ENCODE data around the gene MAPK4.

The MAPK4 gene

DNA sequence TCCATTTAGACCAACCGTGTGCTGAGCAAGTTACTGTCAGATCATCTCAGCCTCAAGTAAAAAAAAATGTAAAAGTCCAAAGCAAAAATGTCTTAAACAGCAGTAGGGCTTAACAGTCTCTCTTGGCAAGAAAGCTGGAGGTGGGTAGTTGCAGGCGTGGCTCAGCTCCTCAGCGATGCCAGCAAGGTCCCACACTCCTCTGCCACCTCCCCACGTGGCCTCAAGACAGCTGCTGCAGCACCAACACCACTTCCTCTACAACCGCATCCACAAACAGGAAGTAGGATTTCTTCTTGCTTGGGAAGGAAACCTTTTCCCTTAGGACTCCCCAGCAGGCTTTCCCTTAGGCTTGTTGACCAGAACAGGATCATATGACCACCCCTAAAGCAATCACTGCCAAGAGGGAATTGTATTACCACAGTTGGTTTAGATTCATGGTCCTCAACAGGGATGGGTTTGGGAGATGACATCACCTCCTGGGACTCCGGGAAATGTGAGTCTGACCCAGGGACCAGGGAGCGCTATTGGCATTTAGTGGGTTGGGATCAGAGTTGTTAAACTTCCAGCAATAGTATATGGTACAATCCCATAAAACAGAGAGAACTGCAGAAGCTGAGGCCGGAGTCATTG, 97.1 kb downstream of the MAPK4 start:
- Histone ChIP-seq H2AFZ (ENCODE audit: low read depth, low read length) (no peak overlapping the region), H3K4me3 (ENCODE audit: low read length) (no peak overlapping the region), H3K27ac (ENCODE audit: low read length) (no peak overlapping the region), H3K4me1 (ENCODE audit: low read length) (no peaks in the 10 kb centered on the region), H4K20me1 (ENCODE audit: insufficient read depth, low read length) (no peaks in the 10 kb centered on the region), H3K4me2 (ENCODE audit: low read length) (no peak overlapping the region), H3K9me3 (ENCODE audit: insufficient read depth, low read length) (no peaks in the 10 kb centered on the region), H3K79me2 (ENCODE audit: low read length) (no peaks in the 10 kb centered on the region), H3K9ac (ENCODE audit: low read length) (no peak overlapping the region), H3K27me3 (ENCODE audit: low read depth, low read length) (peaks cover 23% of the 10 kb centered on the region), H3K36me3 (replicated peaks; ENCODE audit: low read depth, low read length) (no peaks in the 10 kb centered on the region)
- TF ChIP-seq, protein P1, sequence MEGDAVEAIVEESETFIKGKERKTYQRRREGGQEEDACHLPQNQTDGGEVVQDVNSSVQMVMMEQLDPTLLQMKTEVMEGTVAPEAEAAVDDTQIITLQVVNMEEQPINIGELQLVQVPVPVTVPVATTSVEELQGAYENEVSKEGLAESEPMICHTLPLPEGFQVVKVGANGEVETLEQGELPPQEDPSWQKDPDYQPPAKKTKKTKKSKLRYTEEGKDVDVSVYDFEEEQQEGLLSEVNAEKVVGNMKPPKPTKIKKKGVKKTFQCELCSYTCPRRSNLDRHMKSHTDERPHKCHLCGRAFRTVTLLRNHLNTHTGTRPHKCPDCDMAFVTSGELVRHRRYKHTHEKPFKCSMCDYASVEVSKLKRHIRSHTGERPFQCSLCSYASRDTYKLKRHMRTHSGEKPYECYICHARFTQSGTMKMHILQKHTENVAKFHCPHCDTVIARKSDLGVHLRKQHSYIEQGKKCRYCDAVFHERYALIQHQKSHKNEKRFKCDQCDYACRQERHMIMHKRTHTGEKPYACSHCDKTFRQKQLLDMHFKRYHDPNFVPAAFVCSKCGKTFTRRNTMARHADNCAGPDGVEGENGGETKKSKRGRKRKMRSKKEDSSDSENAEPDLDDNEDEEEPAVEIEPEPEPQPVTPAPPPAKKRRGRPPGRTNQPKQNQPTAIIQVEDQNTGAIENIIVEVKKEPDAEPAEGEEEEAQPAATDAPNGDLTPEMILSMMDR (IDR thresholded peaks at IDR 0.05; ENCODE audit: low read depth, low read length) = no peak
- TF ChIP-seq EZH2phosphoT487 (IDR thresholded peaks at IDR 0.05; ENCODE audit: low read depth) = no peak

DNA sequence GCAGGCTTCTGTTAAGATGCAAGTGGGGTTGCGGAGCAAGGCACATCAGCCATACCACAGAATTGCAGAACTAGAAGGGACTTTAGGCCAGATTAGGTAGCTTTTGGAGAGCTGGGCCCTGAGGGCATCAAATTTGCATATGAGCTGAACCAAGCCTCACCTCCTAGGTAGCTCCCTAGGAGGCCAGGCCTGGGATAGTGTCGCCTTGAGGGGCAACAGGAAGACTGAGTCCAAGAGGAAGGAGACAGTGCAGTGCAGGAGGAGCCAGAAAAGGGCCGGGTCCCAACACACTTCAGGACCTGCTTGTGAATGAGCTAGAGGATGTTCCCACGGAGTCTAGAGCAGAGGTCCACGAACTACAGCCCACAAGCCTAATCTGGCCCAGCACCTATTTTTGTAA, 98.7 kb downstream of the MAPK4 start:
- no peaks in the 10 kb centered on the region for H3K79me2 ChIP-seq (ENCODE audit: low read length)
- H3K4me3 ChIP-seq (ENCODE audit: low read length) = no peak overlapping the region
- H3K4me1 ChIP-seq (ENCODE audit: low read length) = no peaks in the 10 kb centered on the region
- H3K9me3 ChIP-seq (ENCODE audit: insufficient read depth, low read length) = no peaks in the 10 kb centered on the region
- H4K20me1 ChIP-seq (ENCODE audit: insufficient read depth, low read length) = no peaks in the 10 kb centered on the region
- H3K27ac ChIP-seq (ENCODE audit: low read length) = no peak overlapping the region
- no peak overlapping the region for H3K4me2 ChIP-seq (ENCODE audit: low read length)
- peaks cover 27% of the 10 kb centered on the region for H3K27me3 ChIP-seq (ENCODE audit: low read depth, low read length)
- no peak overlapping the region for H3K9ac ChIP-seq (ENCODE audit: low read length)
- H3K36me3 ChIP-seq (replicated peaks; ENCODE audit: low read depth, low read length) = no peaks in the 10 kb centered on the region
- no peak overlapping the region for H2AFZ ChIP-seq (ENCODE audit: low read depth, low read length)
- TF ChIP-seq EZH2phosphoT487 (IDR thresholded peaks at IDR 0.05; ENCODE audit: low read depth) = no peak
- TF ChIP-seq, protein P1 (IDR thresholded peaks at IDR 0.05; ENCODE audit: low read depth, low read length) = no peak

DNA sequence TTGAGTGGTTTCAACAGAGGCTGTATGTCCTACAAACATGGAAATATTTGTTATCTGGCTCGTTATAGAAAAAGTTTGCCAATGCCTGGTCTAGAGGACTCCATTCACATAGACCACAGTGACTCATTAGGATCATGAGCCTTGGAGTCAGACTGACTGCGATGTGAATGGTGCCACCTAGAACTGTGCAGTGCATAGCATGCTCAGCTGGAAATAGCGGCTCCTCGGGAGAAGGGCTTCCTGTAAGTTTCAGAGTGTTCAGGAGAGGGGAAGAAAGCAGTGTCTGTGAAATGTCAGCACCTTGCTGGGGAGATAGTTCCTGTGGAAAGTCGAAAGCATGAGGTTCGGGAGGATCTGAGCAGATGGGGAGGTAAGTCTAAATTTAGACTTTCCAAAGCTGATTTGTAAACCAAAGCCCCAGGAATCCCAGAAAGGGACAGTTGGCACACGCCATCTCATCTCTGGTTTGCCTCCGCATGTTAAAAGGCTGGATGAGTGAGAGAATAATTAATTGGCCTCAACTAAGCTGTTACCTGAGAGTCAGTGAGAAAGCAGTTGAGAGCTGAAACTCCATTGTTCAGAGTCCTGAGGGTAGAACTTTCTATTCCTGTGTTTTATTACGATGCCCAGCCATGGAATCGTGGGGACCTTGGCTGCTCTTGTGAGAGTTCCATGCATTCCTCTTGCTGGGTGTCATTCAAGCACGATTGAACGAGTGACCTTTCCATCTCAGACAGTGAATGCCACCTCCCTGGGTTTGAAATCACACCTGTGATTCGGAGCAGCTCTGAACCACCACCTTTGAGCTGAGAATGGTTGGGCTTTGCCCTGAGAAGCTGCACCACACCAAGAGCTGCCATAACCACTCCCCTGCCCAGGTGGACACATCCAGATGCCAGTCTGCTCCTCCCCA, 99.5 kb downstream of the MAPK4 start:
- H3K9me3 ChIP-seq (ENCODE audit: insufficient read depth, low read length) = no peaks in the 10 kb centered on the region
- H3K79me2 ChIP-seq (ENCODE audit: low read length) = no peaks in the 10 kb centered on the region
- H3K4me3 ChIP-seq (ENCODE audit: low read length) = no peak overlapping the region
- no peaks in the 10 kb centered on the region for H3K36me3 ChIP-seq (replicated peaks; ENCODE audit: low read depth, low read length)
- H2AFZ ChIP-seq (ENCODE audit: low read depth, low read length) = no peak overlapping the region
- H3K4me1 ChIP-seq (ENCODE audit: low read length) = no peaks in the 10 kb centered on the region
- no peak overlapping the region for H3K9ac ChIP-seq (ENCODE audit: low read length)
- peaks cover 31% of the 10 kb centered on the region for H3K27me3 ChIP-seq (ENCODE audit: low read depth, low read length)
- no peak overlapping the region for H3K27ac ChIP-seq (ENCODE audit: low read length)
- no peak overlapping the region for H3K4me2 ChIP-seq (ENCODE audit: low read length)
- TF ChIP-seq, protein P1 (IDR thresholded peaks at IDR 0.05; ENCODE audit: low read depth, low read length) = no peak; the same call in 1 of the 2 replicates
- no peak for TF ChIP-seq EZH2phosphoT487 (IDR thresholded peaks at IDR 0.05; ENCODE audit: low read depth)
- no peaks in the 10 kb centered on the region for H4K20me1 ChIP-seq (ENCODE audit: insufficient read depth, low read length)

DNA sequence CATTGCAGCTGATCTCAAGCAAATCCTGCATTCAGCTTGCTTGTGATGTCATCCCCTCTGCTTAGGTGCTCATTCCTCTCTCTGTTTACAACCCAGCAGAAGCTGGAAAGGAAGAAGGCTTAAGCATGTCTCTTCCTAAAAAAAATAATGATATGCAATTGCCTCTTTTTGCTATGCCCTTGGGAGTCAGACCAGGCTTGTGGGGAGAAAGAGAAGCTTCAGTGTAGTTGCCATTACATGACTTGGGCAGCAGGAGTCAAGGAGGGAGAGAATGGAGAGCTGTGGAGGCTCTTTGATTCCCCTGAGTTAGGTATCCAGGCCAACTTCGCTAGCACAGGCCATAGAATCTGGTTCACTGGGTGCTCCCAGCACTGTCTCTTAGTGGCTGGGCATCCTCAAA, 101.1 kb downstream of the MAPK4 start:
- Histone ChIP-seq H3K36me3 (replicated peaks; ENCODE audit: low read depth, low read length) (no peaks in the 10 kb centered on the region), H3K4me2 (ENCODE audit: low read length) (no peak overlapping the region), H2AFZ (ENCODE audit: low read depth, low read length) (no peak overlapping the region), H4K20me1 (ENCODE audit: insufficient read depth, low read length) (no peaks in the 10 kb centered on the region), H3K4me1 (ENCODE audit: low read length) (no peaks in the 10 kb centered on the region), H3K79me2 (ENCODE audit: low read length) (no peaks in the 10 kb centered on the region), H3K9me3 (ENCODE audit: insufficient read depth, low read length) (no peaks in the 10 kb centered on the region), H3K4me3 (ENCODE audit: low read length) (no peak overlapping the region), H3K27ac (ENCODE audit: low read length) (no peak overlapping the region), H3K27me3 (ENCODE audit: low read depth, low read length) (peaks cover 48% of the 10 kb centered on the region), H3K9ac (ENCODE audit: low read length) (no peak overlapping the region)
- TF ChIP-seq, protein P1 (IDR thresholded peaks at IDR 0.05; ENCODE audit: low read depth, low read length) = no peak
- TF ChIP-seq EZH2phosphoT487 (IDR thresholded peaks at IDR 0.05; ENCODE audit: low read depth) = no peak

All from OCI-LY3 (cell line).